GM19025 (cell line): ENCODE results near the gene CLSTN2.
"Not testable (repeated sequence)": the region's sequence is repeated elsewhere in the genome, so short reads cannot be mapped to it uniquely, and the experiment has no call there.

ENCODE experiments used
- ATAC-seq: cut with Tn5 transposase; IDR thresholded peaks from one replicate; pipeline ENCODE4 v1.9.1; 2021; ENCODE audit warnings: mild to moderate bottlenecking, low read depth, moderate library complexity; ENCODE audit not compliant: unreplicated experiment

CLSTN2 gene

GRCh38 chr3:140395134-140396075 is 460.4 kb downstream of the CLSTN2 start:
- ATAC-seq: no peak

- ATAC-seq: no peak
Observed at GRCh38 chr3:140396110-140396509, 461.1 kb downstream of the CLSTN2 start.

- ATAC-seq: no peak
Observed at GRCh38 chr3:140397847-140398246, 462.9 kb downstream of the CLSTN2 start.

GRCh38 chr3:140398387-140398786 is 463.4 kb downstream of the CLSTN2 start:
- ATAC-seq: no peak

GRCh38 chr3:140399871-140400270 is 464.9 kb downstream of the CLSTN2 start:
- no peak for ATAC-seq

GRCh38 chr3:140403079-140403478 is 468.1 kb downstream of the CLSTN2 start:
- no peak for ATAC-seq

GRCh38 chr3:140403608-140404007 is 468.6 kb downstream of the CLSTN2 start:
- ATAC-seq: no peak

- ATAC-seq: no peak
Observed at GRCh38 chr3:140406655-140407054, 471.7 kb downstream of the CLSTN2 start.

- no peak for ATAC-seq
Observed at GRCh38 chr3:140408252-140408651, 473.3 kb downstream of the CLSTN2 start.

- ATAC-seq: no peak
Observed at GRCh38 chr3:140416666-140417065, 481.7 kb downstream of the CLSTN2 start.

GRCh38 chr3:140420621-140421357 is 485.8 kb downstream of the CLSTN2 start:
- ATAC-seq: no peak

- ATAC-seq: no peak
Observed at GRCh38 chr3:140421884-140422283, 486.9 kb downstream of the CLSTN2 start.

GRCh38 chr3:140423146-140423545 is 488.2 kb downstream of the CLSTN2 start:
- ATAC-seq: no peak

- ATAC-seq: not testable (repeated sequence)
Observed at GRCh38 chr3:140423574-140423973, 488.6 kb downstream of the CLSTN2 start.

GRCh38 chr3:140424211-140424610 is 489.2 kb downstream of the CLSTN2 start:
- no peak for ATAC-seq

GRCh38 chr3:140424726-140425125 is 489.7 kb downstream of the CLSTN2 start:
- no peak for ATAC-seq

GRCh38 chr3:140427786-140428185 is 492.8 kb downstream of the CLSTN2 start:
- ATAC-seq: no peak

GRCh38 chr3:140428380-140428779 is 493.4 kb downstream of the CLSTN2 start:
- ATAC-seq: no peak

GRCh38 chr3:140429791-140430190 is 494.8 kb downstream of the CLSTN2 start:
- ATAC-seq: no peak

- ATAC-seq: no peak
Observed at GRCh38 chr3:140430494-140430893, 495.5 kb downstream of the CLSTN2 start.

GRCh38 chr3:140432229-140432669 is 497.3 kb downstream of the CLSTN2 start:
- ATAC-seq: no peak
